Rectal smooth muscle tissue (tissue), 1 donor: ENCODE data around the gene NOX3.

Experiments used
- H3K27ac ChIP-seq: one replicate; pipeline ENCODE4 v1.7.0; 2013; ENCODE audit warnings: low read depth, low read length, inconsistent platforms
- H3K27me3 ChIP-seq: one replicate; pipeline ENCODE4 v1.7.0; 2013; ENCODE audit warnings: low read length; ENCODE audit not compliant: control insufficient read depth, insufficient read depth
- H3K36me3 ChIP-seq: one replicate; pipeline ENCODE4 v1.7.0; 2013; ENCODE audit warnings: low read length; ENCODE audit not compliant: control insufficient read depth, insufficient read depth
- H3K4me1 ChIP-seq: one replicate; pipeline ENCODE4 v1.7.0; 2013; ENCODE audit warnings: low read length; ENCODE audit not compliant: control insufficient read depth, insufficient read depth
- H3K4me3 ChIP-seq: one replicate; pipeline ENCODE4 v1.7.0; 2013; ENCODE audit warnings: low read length
- H3K9ac ChIP-seq: one replicate; pipeline ENCODE4 v1.7.0; 2013; ENCODE audit warnings: low read length

Gene NOX3

GRCh38 chr6:155418017-155418761, 37.5 kb downstream of the NOX3 start:
- Histone ChIP-seq H3K4me1 (no peaks in the 10 kb centered on the region), H3K27ac (no peak overlapping the region), H3K4me3 (no peak overlapping the region), H3K27me3 (no peaks in the 10 kb centered on the region), H3K9ac (no peak overlapping the region), H3K36me3 (no peaks in the 10 kb centered on the region)

- no peaks in the 10 kb centered on the region for H3K27me3 ChIP-seq
- H3K36me3 ChIP-seq = no peaks in the 10 kb centered on the region
- no peak overlapping the region for H3K27ac ChIP-seq
- H3K4me1 ChIP-seq = no peaks in the 10 kb centered on the region
- H3K9ac ChIP-seq = no peak overlapping the region
- H3K4me3 ChIP-seq = no peak overlapping the region
These were observed 38.2 kb downstream of the NOX3 start for GRCh38 chr6:155417454-155417853.

GRCh38 chr6:155415953-155416352, 39.7 kb downstream of the NOX3 start:
- no peak overlapping the region for H3K4me3 ChIP-seq
- no peaks in the 10 kb centered on the region for H3K36me3 ChIP-seq
- H3K9ac ChIP-seq = no peak overlapping the region
- H3K27me3 ChIP-seq = no peaks in the 10 kb centered on the region
- H3K27ac ChIP-seq = no peak overlapping the region
- no peaks in the 10 kb centered on the region for H3K4me1 ChIP-seq

GRCh38 chr6:155414049-155414448, 41.6 kb downstream of the NOX3 start:
- no peak overlapping the region for H3K4me3 ChIP-seq
- no peaks in the 10 kb centered on the region for H3K4me1 ChIP-seq
- H3K27me3 ChIP-seq = no peaks in the 10 kb centered on the region
- H3K27ac ChIP-seq = no peak overlapping the region
- no peak overlapping the region for H3K9ac ChIP-seq
- no peaks in the 10 kb centered on the region for H3K36me3 ChIP-seq

GRCh38 chr6:155412335-155412734, 43.3 kb downstream of the NOX3 start:
- H3K9ac ChIP-seq = no peak overlapping the region
- H3K36me3 ChIP-seq = no peaks in the 10 kb centered on the region
- H3K27me3 ChIP-seq = no peaks in the 10 kb centered on the region
- no peak overlapping the region for H3K27ac ChIP-seq
- H3K4me3 ChIP-seq = no peak overlapping the region
- H3K4me1 ChIP-seq = no peaks in the 10 kb centered on the region

GRCh38 chr6:155411154-155412052, 44.2 kb downstream of the NOX3 start:
- Histone ChIP-seq H3K27me3 (no peaks in the 10 kb centered on the region), H3K4me3 (no peak overlapping the region), H3K4me1 (no peaks in the 10 kb centered on the region), H3K9ac (no peak overlapping the region), H3K36me3 (no peaks in the 10 kb centered on the region), H3K27ac (no peak overlapping the region)

- Histone ChIP-seq H3K4me1 (no peaks in the 10 kb centered on the region), H3K27ac (no peak overlapping the region), H3K4me3 (no peak overlapping the region), H3K27me3 (no peaks in the 10 kb centered on the region), H3K36me3 (no peaks in the 10 kb centered on the region), H3K9ac (no peak overlapping the region)
These were observed 46.2 kb downstream of the NOX3 start for GRCh38 chr6:155409391-155409790.

- Histone ChIP-seq H3K4me3 (no peak overlapping the region), H3K9ac (no peak overlapping the region), H3K4me1 (no peaks in the 10 kb centered on the region), H3K27me3 (no peaks in the 10 kb centered on the region), H3K36me3 (no peaks in the 10 kb centered on the region), H3K27ac (no peak overlapping the region)
These were observed 46.7 kb downstream of the NOX3 start for GRCh38 chr6:155408981-155409380.

GRCh38 chr6:155408231-155408630, 47.4 kb downstream of the NOX3 start:
- no peaks in the 10 kb centered on the region for H3K4me1 ChIP-seq
- H3K4me3 ChIP-seq = no peak overlapping the region
- H3K36me3 ChIP-seq = no peaks in the 10 kb centered on the region
- no peak overlapping the region for H3K9ac ChIP-seq
- no peaks in the 10 kb centered on the region for H3K27me3 ChIP-seq
- H3K27ac ChIP-seq = no peak overlapping the region

- Histone ChIP-seq H3K27me3 (no peaks in the 10 kb centered on the region), H3K4me3 (no peak overlapping the region), H3K9ac (no peak overlapping the region), H3K4me1 (no peaks in the 10 kb centered on the region), H3K36me3 (no peaks in the 10 kb centered on the region), H3K27ac (no peak overlapping the region)
These were observed 48.8 kb downstream of the NOX3 start for GRCh38 chr6:155406801-155407200.

- Histone ChIP-seq H3K4me3 (no peak overlapping the region), H3K27ac (no peak overlapping the region), H3K36me3 (no peaks in the 10 kb centered on the region), H3K27me3 (no peaks in the 10 kb centered on the region), H3K9ac (no peak overlapping the region), H3K4me1 (no peaks in the 10 kb centered on the region)
These were observed 50.7 kb downstream of the NOX3 start for GRCh38 chr6:155404937-155405336.

GRCh38 chr6:155402656-155403304, 52.9 kb downstream of the NOX3 start:
- H3K36me3 ChIP-seq = no peaks in the 10 kb centered on the region

More at GRCh38 chr6:155402656-155403304, 52.9 kb downstream of the NOX3 start:
- no peaks in the 10 kb centered on the region for H3K4me1 ChIP-seq
- no peak overlapping the region for H3K9ac ChIP-seq
- no peaks in the 10 kb centered on the region for H3K27me3 ChIP-seq
- H3K27ac ChIP-seq = no peak overlapping the region
- no peak overlapping the region for H3K4me3 ChIP-seq
